GM23338 (cell line): ENCODE results near the gene GRIK4. TPM values are rescaled to one million over a fixed set of nuclear protein-coding genes. Genes with fewer than 3 reads are reported as not detected.

Source experiments
- ATAC-seq: fragments of 200-7000 bp; cut with Tn5 transposase; 3 replicates; pipeline ENCODE4 v1.9.1; 2020
- DNase-seq: peaks from one replicate; pipeline ENCODE4 v3.0.0-alpha.2; 2015; ENCODE audit warnings: low spot score
- H2AFZ ChIP-seq: fragments of 200-600 bp; sonication (generic); 2 replicates; pipeline ENCODE4 v1.8.0; 2016; ENCODE audit warnings: antibody characterized with exemption, mild to moderate bottlenecking, moderate library complexity
- H3F3A ChIP-seq: fragments of 200-600 bp; sonication (generic); replicated peaks from 2 replicates; pipeline ENCODE4 v1.8.0; 2017; ENCODE audit warnings: antibody characterized with exemption, mixed run types, low read depth
- H3K27ac ChIP-seq: fragments of 200-600 bp; sonication (generic); 2 replicates; pipeline ENCODE4 v1.6.1; 2016; ENCODE audit warnings: low read depth
- H3K27me3 ChIP-seq: fragments of 200-600 bp; sonication (generic); 2 replicates; pipeline ENCODE4 v1.8.0; 2016; ENCODE audit warnings: mild to moderate bottlenecking, mixed run types, moderate library complexity; ENCODE audit not compliant: insufficient read depth
- H3K36me3 ChIP-seq: fragments of 200-600 bp; sonication (generic); 2 replicates; pipeline ENCODE4 v1.8.0; 2016; ENCODE audit warnings: mild to moderate bottlenecking; ENCODE audit not compliant: insufficient read depth
- H3K4me1 ChIP-seq: fragments of 200-600 bp; sonication (generic); 2 replicates; pipeline ENCODE4 v1.8.0; 2016; ENCODE audit warnings: mild to moderate bottlenecking, moderate library complexity; ENCODE audit not compliant: insufficient read depth
- H3K4me2 ChIP-seq: fragments of 200-600 bp; sonication (generic); 2 replicates; pipeline ENCODE4 v1.7.1; 2017; ENCODE audit warnings: mixed run types
- H3K4me3 ChIP-seq: fragments of 200-600 bp; sonication (generic); 2 replicates; pipeline ENCODE4 v1.6.1; 2016; ENCODE audit warnings: mixed run types
- H3K79me2 ChIP-seq: fragments of 200-600 bp; sonication (generic); replicated peaks from 2 replicates; pipeline ENCODE4 v1.8.0; 2017; ENCODE audit warnings: mild to moderate bottlenecking; ENCODE audit not compliant: insufficient read depth
- H3K9me2 ChIP-seq: fragments of 200-600 bp; sonication (generic); 2 replicates; pipeline ENCODE4 v1.8.0; 2017; ENCODE audit not compliant: insufficient read depth
- H4K20me1 ChIP-seq: fragments of 200-600 bp; sonication (generic); replicated peaks from 2 replicates; pipeline ENCODE4 v1.8.0; 2017; ENCODE audit warnings: mild to moderate bottlenecking; ENCODE audit not compliant: insufficient read depth
- H3K27ac Mint-ChIP-seq: 2 replicates; pipeline ENCODE4 v1.8.0; 2020; ENCODE audit warnings: inconsistent platforms, mild to moderate bottlenecking, moderate library complexity, mixed read lengths
- H3K27me3 Mint-ChIP-seq: 3 replicates; pipeline ENCODE4 v1.8.0; 2022; ENCODE audit warnings: low read depth, mild to moderate bottlenecking, moderate library complexity, mixed read lengths, inconsistent platforms; ENCODE audit not compliant: insufficient read depth, poor library complexity
- H3K36me3 Mint-ChIP-seq: 3 replicates; pipeline ENCODE4 v1.8.0; 2021; ENCODE audit warnings: low read depth, mild to moderate bottlenecking, inconsistent platforms, moderate library complexity, mixed read lengths
- H3K4me1 Mint-ChIP-seq: 3 replicates; pipeline ENCODE4 v1.8.0; 2020; ENCODE audit warnings: mild to moderate bottlenecking, inconsistent platforms, mixed read lengths
- H3K4me3 Mint-ChIP-seq: 3 replicates; pipeline ENCODE4 v1.8.0; 2021; ENCODE audit warnings: moderate library complexity, mild to moderate bottlenecking, inconsistent platforms, mixed read lengths
- H3K9me3 Mint-ChIP-seq: 3 replicates; pipeline ENCODE4 v1.8.0; 2020; ENCODE audit warnings: moderate library complexity, mild to moderate bottlenecking, inconsistent platforms, mixed read lengths
- CREB1 ChIP-seq: fragments of 250-450 bp; sonication (Bioruptor Pico); IDR thresholded peaks from 2 replicates; pipeline ENCODE4 v1.5.0; 2020; ENCODE audit warnings: low read depth, mild to moderate bottlenecking, moderate library complexity
- ETS1 ChIP-seq: IDR thresholded peaks from 2 replicates; pipeline ENCODE4 v1.6.1; 2016; ENCODE audit warnings: antibody characterized with exemption
- EZH2 ChIP-seq: fragments of 200-600 bp; sonication (generic); IDR thresholded peaks from one replicate; pipeline ENCODE4 v1.8.0; 2017; ENCODE audit warnings: antibody characterized with exemption, mild to moderate bottlenecking, low read depth; ENCODE audit not compliant: unreplicated experiment
- EZH2phosphoT487 ChIP-seq: fragments of 200-600 bp; sonication (generic); IDR thresholded peaks from one replicate; pipeline ENCODE4 v1.8.1; 2018; ENCODE audit warnings: antibody characterized with exemption; ENCODE audit not compliant: unreplicated experiment
- JUNB ChIP-seq: IDR thresholded peaks from one replicate; pipeline ENCODE4 v1.6.1; 2016; ENCODE audit warnings: antibody characterized with exemption; ENCODE audit not compliant: unreplicated experiment
- NANOG ChIP-seq: IDR thresholded peaks from 2 replicates; pipeline ENCODE4 v1.6.1; 2016; ENCODE audit warnings: antibody characterized with exemption, borderline replicate concordance
- POLR2AphosphoS5 ChIP-seq: IDR thresholded peaks from 2 replicates; pipeline ENCODE4 v1.6.1; 2016; ENCODE audit warnings: antibody characterized with exemption, low read depth
- REST ChIP-seq: IDR thresholded peaks from one replicate; pipeline ENCODE4 v1.6.1; 2018; ENCODE audit warnings: antibody characterized with exemption; ENCODE audit not compliant: unreplicated experiment
- STAT1 ChIP-seq: IDR thresholded peaks from one replicate; pipeline ENCODE4 v1.6.1; 2016; ENCODE audit warnings: antibody characterized with exemption; ENCODE audit not compliant: unreplicated experiment
- ZNF114 ChIP-seq: fragments of 250-450 bp; sonication (Bioruptor Pico); IDR thresholded peaks from 2 replicates; pipeline ENCODE4 v1.5.0; 2020; ENCODE audit warnings: mild to moderate bottlenecking, moderate library complexity
- ZNF331 ChIP-seq: fragments of 250-450 bp; sonication (Bioruptor Pico); IDR thresholded peaks from 2 replicates; pipeline ENCODE4 v1.5.0; 2020; ENCODE audit warnings: low read depth, mild to moderate bottlenecking, moderate library complexity
- ZNF462 ChIP-seq: fragments of 250-450 bp; sonication (Bioruptor Pico); IDR thresholded peaks from 2 replicates; pipeline ENCODE4 v1.5.0; 2020; ENCODE audit warnings: mild to moderate bottlenecking, moderate library complexity
- polyA plus RNA-seq: library from polyadenylated mRNA; unstranded; fragments of >200 nt; fragmentation: Nextera tagmentation; extraction: Ambion mirVana; gene quantifications from 2 replicates; pipeline ENCODE4 v1.2.1, GENCODE V29; 2016
- total RNA-seq: library from RNA; depleted of rRNA; stranded (reverse); fragments of >200 nt; shearing (Covaris generic); gene quantifications from 2 replicates; pipeline ENCODE4 v1.2.3, GENCODE V29; 2014
- TF ChIP-seq, protein P1 (sequence below), 2 experiments: fragments of 200-600 bp in 1 of 2; sonication (generic) in 1 of 2; conservative IDR thresholded peaks; 2 replicates each; pipeline versions ENCODE4 v1.5.1 to v1.6.1; 2016 to 2017; ENCODE audit warnings: antibody characterized with exemption in 2 of 2, low read depth in 2 of 2, mild to moderate bottlenecking in 2 of 2, moderate library complexity in 1 of 2

Gene GRIK4
- total and polyA plus RNA-seq, 2 experiments from 2014 or later = 0.63 to 2.2 TPM

GRCh38 chr11:120974466-120974865 lies 462.9 kb downstream of the GRIK4 start:
- H3F3A ChIP-seq = no peaks in the 10 kb centered on the region
- peaks cover 4% of the 10 kb centered on the region for H3K27me3 Mint-ChIP-seq
- H3K79me2 ChIP-seq = no peaks in the 10 kb centered on the region
- H3K4me3 ChIP-seq = no peak overlapping the region
- H3K4me1 ChIP-seq = no peaks in the 10 kb centered on the region
- no peak overlapping the region for H3K27ac ChIP-seq
- H3K27ac Mint-ChIP-seq = no peak overlapping the region
- no peaks in the 10 kb centered on the region for H3K27me3 ChIP-seq
- H3K36me3 ChIP-seq = no peaks in the 10 kb centered on the region
- no peaks in the 10 kb centered on the region for H3K36me3 Mint-ChIP-seq
- ATAC-seq = no peak
- H3K4me1 Mint-ChIP-seq = peaks cover 6% of the 10 kb centered on the region
- TF ChIP-seq ZNF114 (CRISPR knock-in tag) (no peak), ZNF331 (no peak), REST (no peak), JUNB (no peak), CREB1 (CRISPR knock-in tag) (no peak), ZNF462 (CRISPR knock-in tag) (no peak), ETS1 (no peak), POLR2AphosphoS5 (no peak), NANOG (no peak), STAT1 (no peak), EZH2 (no peak), EZH2phosphoT487 (no peak)
- TF ChIP-seq, protein P1, sequence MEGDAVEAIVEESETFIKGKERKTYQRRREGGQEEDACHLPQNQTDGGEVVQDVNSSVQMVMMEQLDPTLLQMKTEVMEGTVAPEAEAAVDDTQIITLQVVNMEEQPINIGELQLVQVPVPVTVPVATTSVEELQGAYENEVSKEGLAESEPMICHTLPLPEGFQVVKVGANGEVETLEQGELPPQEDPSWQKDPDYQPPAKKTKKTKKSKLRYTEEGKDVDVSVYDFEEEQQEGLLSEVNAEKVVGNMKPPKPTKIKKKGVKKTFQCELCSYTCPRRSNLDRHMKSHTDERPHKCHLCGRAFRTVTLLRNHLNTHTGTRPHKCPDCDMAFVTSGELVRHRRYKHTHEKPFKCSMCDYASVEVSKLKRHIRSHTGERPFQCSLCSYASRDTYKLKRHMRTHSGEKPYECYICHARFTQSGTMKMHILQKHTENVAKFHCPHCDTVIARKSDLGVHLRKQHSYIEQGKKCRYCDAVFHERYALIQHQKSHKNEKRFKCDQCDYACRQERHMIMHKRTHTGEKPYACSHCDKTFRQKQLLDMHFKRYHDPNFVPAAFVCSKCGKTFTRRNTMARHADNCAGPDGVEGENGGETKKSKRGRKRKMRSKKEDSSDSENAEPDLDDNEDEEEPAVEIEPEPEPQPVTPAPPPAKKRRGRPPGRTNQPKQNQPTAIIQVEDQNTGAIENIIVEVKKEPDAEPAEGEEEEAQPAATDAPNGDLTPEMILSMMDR (conservative IDR thresholded peaks at IDR 0.05; ENCODE audit: low read depth in 2 of 2) = no peak
- no peak overlapping the region for H3K4me2 ChIP-seq
- H4K20me1 ChIP-seq = no peaks in the 10 kb centered on the region
- H2AFZ ChIP-seq = no peak overlapping the region
- H3K4me3 Mint-ChIP-seq = no peak overlapping the region
- no peaks in the 10 kb centered on the region for H3K9me2 ChIP-seq
- H3K9me3 Mint-ChIP-seq = no peaks in the 10 kb centered on the region
- DNase-seq = no peak
